KOPT-K1 (cell line): Measurements from ENCODE around the gene INTS2.
"Not testable (repeated sequence)": the region's sequence is repeated elsewhere in the genome, so short reads cannot be mapped to it uniquely, and the experiment has no call there.

Source experiments
- H3K27ac ChIP-seq: fragments of 200-600 bp; sonication (generic); 2 replicates; pipeline ENCODE4 v1.5.1; 2016; ENCODE audit warnings: antibody characterized with exemption, mild to moderate bottlenecking, low read depth, low read length; ENCODE audit not compliant: poor library complexity, severe bottlenecking
- H3K36me3 ChIP-seq: fragments of 200-600 bp; sonication (generic); 2 replicates; pipeline ENCODE4 v1.5.1; 2017; ENCODE audit warnings: antibody characterized with exemption, mild to moderate bottlenecking, low read length, moderate library complexity; ENCODE audit not compliant: insufficient read depth
- H3K9me3 ChIP-seq: fragments of 200-600 bp; sonication (generic); 2 replicates; pipeline ENCODE4 v1.5.1; 2017; ENCODE audit warnings: antibody characterized with exemption, low read length, mild to moderate bottlenecking; ENCODE audit not compliant: insufficient read depth, poor library complexity, severe bottlenecking

INTS2 gene

DNA sequence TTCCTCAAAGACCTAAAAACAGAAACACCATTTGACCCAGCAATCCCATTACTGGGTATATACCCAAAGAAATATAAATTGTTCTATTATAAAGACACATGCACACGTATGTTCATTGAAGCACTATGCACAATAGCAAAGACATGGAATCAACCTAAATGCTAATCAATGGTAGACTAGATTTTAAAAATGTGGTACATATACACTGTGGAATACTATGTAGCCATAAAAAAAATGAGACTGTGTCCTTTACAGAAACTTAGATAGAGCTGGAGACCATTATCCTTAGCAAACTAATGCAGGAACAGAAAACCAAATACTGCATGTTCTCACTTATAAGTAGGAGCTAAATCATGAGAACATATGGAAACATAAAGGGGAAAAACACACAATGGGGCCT, 100.9 kb downstream of the INTS2 start:
- peaks cover 78% of the 10 kb centered on the region for H3K36me3 ChIP-seq
- not testable (repeated sequence) for H3K27ac ChIP-seq

GRCh38 chr17:61826198-61826597, 101.6 kb downstream of the INTS2 start:
- H3K27ac ChIP-seq: not testable (repeated sequence)
- Histone ChIP-seq H3K9me3 (peaks cover 15% of the 10 kb centered on the region), H3K36me3 (peaks cover 80% of the 10 kb centered on the region)

More for the DNA sequence above, 100.9 kb downstream of the INTS2 start:
- H3K9me3 ChIP-seq: not testable (repeated sequence)

DNA sequence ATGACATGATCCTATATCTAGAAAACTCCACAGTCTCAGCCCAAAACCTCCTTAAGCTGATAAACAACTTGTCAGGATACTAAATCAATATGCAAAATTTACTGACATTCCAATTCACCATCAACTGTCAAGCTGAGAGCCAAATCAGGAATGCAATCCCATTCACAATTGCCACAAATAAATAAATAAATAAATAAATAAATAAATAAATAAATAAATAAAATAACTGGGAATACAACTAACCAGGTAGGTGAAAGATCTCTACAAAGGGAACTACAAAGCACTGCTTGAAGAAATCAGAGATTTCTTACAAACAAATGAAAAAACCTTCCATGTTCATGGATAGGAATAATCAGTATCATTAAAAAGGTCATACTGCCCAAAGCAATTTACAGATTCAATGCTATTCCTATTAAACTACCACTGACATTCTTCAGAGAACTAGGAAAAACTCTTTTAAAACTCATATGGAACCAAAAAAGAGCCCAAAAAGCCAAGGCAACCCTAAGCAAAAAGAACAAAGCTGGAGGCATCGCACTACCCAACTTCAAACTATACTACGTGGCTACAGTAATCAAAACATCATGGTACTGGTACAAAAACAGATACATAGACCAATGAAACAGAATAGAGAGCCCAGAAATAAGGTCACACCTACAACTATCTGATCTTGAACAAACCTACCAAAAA, 102.2 kb downstream of the INTS2 start:
- H3K36me3 ChIP-seq: peaks cover 80% of the 10 kb centered on the region
- H3K9me3 ChIP-seq: peaks cover 19% of the 10 kb centered on the region
- no peak overlapping the region for H3K27ac ChIP-seq

GRCh38 chr17:61822326-61823285, 105.2 kb downstream of the INTS2 start:
- Histone ChIP-seq H3K36me3 (peaks cover 80% of the 10 kb centered on the region), H3K9me3 (peaks cover 12% of the 10 kb centered on the region), H3K27ac (no peak overlapping the region)

DNA sequence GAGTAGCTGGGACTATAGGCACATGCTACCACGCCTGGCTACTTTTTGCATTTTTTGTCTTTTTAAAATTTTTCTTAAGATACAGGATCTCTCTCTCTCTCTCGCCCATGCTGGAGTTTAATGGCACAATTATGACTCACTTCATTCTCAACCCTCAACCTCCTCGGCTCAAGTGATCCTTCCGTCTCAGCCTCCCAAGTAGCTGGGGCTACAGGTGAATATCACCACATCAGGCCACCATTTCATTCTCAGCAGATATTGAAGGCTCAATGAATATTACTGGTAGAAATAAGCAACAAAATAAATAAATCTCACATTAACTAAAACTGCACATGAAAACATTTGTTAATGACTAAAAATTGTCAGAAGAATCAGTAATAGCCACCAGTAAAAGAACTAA, 106.1 kb downstream of the INTS2 start:
- Histone ChIP-seq H3K9me3 (peaks cover 10% of the 10 kb centered on the region), H3K27ac (no peak overlapping the region), H3K36me3 (peaks cover 81% of the 10 kb centered on the region)

GRCh38 chr17:61819265-61819664, 108.5 kb downstream of the INTS2 start:
- H3K27ac ChIP-seq, H3K9me3 ChIP-seq: not testable (repeated sequence)
- H3K36me3 ChIP-seq: peaks cover 97% of the 10 kb centered on the region

GRCh38 chr17:61818225-61818624, 109.6 kb downstream of the INTS2 start:
- no peak overlapping the region for H3K27ac ChIP-seq
- peaks cover 97% of the 10 kb centered on the region for H3K36me3 ChIP-seq
- peaks cover 10% of the 10 kb centered on the region for H3K9me3 ChIP-seq

- Histone ChIP-seq H3K27ac (no peak overlapping the region), H3K36me3 (peaks cover 96% of the 10 kb centered on the region), H3K9me3 (peaks cover 10% of the 10 kb centered on the region)
Measured at GRCh38 chr17:61817452-61817851, 110.3 kb downstream of the INTS2 start.

GRCh38 chr17:61816538-61816937, 111.2 kb downstream of the INTS2 start:
- Histone ChIP-seq H3K9me3 (peaks cover 7% of the 10 kb centered on the region), H3K27ac (no peak overlapping the region), H3K36me3 (peaks cover 96% of the 10 kb centered on the region)

DNA sequence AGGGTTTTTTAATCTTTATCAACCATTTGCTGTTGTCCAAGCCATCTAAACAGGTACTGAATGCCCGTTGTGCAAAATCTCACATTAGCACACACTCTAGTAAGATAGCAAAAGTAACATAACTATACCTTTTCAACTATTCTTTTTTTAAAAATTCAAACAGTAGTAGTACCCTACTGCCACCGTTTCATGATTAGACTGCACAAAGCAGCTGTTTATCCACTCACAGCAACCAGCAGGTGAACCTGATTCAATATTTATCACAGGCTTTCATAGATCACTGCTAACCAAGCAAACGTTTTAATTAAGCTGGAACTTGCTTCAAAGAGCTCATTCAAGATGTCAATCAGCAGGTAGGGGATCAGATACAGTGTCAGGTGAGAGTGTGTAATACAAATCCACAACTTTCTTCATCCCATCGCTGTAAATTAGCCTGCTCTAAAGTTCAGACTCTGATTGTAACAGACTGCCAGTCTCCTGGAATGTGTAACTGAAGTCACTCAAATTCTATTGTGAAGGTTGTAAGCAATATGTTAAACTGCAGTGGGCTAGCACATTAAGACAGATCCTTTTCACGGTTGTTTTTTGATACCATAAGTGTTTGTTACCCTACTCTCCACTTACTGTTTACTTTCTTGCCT, 111.8 kb downstream of the INTS2 start:
- Histone ChIP-seq H3K27ac (no peak overlapping the region), H3K9me3 (peaks cover 1% of the 10 kb centered on the region), H3K36me3 (peaks cover 96% of the 10 kb centered on the region)
